Coronary artery (tissue), 2 donors: ENCODE data around the gene AJM1.

ENCODE experiments used
- DNase-seq: peaks from one replicate; pipeline ENCODE4 v3.0.0-alpha.2; 2017; ENCODE audit warnings: low spot score
- H3K27ac ChIP-seq, 2 donors: fragments of 200-600 bp; sonication (generic); one replicate each; pipeline ENCODE4 v1.5.1; 2016 to 2019
- H3K4me3 ChIP-seq: fragments of 200-600 bp; sonication (generic); 2 replicates; pipeline ENCODE4 v1.5.1; 2016; ENCODE audit warnings: mild to moderate bottlenecking, moderate library complexity
- TF ChIP-seq, protein P1 (sequence below): fragments of 200-600 bp; sonication (generic); IDR thresholded peaks from one replicate; pipeline ENCODE4 v1.5.1; 2019; ENCODE audit warnings: antibody characterized with exemption

Gene AJM1

DNA sequence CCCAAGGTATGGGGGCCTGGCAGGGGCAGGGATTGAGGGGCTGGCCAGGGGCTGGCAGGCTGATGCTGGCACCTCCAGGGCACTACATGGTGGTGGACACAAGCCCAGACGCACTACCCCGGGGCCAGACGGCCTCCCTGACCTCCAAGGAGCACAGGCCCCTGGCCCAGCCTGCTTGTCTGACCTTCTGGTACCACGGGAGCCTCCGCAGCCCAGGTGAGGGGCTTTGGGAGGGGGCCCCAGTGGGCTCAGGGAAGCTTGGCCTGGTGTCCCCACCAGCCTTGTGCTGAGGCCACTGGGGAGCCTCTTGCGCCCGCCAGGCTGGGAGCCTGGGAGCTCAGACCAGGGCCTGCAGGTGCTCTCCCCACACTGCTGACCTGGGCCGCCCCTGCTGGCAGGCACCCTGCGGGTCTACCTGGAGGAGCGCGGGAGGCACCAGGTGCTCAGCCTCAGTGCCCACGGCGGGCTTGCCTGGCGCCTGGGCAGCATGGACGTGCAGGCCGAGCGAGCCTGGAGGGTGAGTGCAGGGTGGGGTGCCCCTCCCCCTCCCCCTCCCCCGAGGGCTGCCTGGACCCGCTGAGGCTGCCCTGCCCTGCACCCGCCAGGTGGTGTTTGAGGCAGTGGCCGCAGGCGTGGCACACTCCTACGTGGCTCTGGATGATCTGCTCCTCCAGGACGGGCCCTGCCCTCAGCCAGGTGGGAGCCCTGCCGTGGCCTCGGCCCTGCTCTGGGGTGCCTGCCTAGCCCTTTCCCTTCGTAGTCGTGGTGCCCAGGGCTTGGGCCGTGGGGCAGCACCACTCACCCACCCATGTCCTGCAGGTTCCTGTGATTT, 15.5 kb downstream of the AJM1 start:
- DNase-seq, result peak; percentile 75
- H3K27ac ChIP-seq, result no peak overlapping the region
- H3K4me3 ChIP-seq, result no peak overlapping the region
- TF ChIP-seq, protein P1, sequence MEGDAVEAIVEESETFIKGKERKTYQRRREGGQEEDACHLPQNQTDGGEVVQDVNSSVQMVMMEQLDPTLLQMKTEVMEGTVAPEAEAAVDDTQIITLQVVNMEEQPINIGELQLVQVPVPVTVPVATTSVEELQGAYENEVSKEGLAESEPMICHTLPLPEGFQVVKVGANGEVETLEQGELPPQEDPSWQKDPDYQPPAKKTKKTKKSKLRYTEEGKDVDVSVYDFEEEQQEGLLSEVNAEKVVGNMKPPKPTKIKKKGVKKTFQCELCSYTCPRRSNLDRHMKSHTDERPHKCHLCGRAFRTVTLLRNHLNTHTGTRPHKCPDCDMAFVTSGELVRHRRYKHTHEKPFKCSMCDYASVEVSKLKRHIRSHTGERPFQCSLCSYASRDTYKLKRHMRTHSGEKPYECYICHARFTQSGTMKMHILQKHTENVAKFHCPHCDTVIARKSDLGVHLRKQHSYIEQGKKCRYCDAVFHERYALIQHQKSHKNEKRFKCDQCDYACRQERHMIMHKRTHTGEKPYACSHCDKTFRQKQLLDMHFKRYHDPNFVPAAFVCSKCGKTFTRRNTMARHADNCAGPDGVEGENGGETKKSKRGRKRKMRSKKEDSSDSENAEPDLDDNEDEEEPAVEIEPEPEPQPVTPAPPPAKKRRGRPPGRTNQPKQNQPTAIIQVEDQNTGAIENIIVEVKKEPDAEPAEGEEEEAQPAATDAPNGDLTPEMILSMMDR, result no peak

DNA sequence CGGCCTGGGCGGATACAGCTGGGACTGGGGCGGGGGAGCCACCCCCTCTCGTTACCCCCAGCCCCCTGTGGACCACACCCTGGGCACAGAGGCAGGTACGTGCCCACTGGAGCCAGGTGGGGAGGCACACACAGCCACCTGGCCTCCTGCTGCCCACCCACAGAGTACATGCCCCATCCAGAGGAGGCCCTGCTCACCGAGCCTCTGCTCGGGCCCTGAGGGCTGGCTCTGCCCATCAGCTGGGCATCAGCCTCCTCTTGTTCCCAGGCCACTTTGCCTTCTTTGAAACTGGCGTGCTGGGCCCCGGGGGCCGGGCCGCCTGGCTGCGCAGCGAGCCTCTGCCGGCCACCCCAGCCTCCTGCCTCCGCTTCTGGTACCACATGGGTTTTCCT, 16.2 kb downstream of the AJM1 start:
- peak overlapping the region; percentile 20 to 37 for H3K27ac ChIP-seq
- no peak for DNase-seq
- H3K4me3 ChIP-seq, result no peak overlapping the region
- TF ChIP-seq, protein P1, result no peak

DNA sequence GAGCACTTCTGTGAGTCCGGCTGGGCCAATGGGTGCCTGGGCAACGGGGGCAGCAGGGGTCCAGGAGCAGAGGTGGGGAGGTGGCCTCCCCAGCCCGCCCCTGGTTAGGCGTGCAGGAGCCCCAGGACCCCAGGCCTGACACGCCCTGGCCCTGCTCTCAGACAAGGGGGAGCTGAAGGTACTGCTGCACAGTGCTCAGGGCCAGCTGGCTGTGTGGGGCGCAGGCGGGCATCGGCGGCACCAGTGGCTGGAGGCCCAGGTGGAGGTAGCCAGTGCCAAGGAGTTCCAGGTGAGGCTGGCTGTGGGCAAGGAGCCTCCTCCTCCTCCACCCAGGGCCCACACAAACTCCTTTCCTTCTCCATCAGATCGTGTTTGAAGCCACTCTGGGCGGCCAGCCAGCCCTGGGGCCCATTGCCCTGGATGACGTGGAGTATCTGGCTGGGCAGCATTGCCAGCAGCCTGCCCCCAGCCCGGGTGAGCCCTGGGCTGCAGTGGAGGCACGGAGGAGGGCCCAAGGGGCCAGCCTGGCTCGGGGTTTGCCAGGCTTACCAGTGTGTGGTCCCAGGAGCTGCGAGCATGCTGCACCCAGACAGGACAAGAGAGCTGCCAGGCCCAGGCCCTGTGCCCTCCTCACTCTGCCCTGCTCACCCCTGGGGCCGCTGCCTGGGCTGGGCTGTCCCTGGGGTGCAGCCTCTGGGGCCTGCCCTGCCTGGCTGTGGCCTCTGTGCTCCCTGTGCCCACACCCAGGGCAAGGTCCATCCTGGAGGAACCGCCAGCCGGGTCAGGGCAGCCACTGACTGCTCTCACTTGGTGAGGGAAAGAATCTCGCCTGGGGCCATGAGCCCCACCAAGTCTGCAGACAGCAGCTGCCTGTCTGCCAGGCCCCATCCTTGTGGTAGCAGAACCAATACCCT, 16.8 kb downstream of the AJM1 start:
- H3K27ac ChIP-seq, result peak overlapping the region; percentile 20 to 37

DNA sequence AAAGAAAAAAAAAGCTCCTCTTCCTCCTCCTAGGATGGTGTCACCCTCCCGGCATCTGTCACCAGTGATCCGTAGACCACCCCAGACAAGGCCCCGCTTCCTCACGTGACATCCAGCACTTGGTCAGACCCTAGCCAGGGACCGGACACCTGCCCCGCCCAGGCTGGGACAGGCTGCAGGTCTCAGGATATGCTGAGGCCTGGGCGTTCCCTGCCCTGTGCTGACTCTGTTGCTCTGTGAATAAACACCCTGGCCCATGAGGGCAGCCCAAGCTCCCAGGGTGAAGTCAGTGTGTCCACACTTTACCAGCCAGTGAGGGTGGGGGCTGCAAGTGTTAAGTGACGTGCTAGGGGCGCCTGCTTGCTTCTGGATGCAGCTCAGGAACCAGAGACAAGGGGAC, 18.3 kb downstream of the AJM1 start:
- DNase-seq, result no peak
- Histone ChIP-seq H3K4me3 (no peak overlapping the region), H3K27ac (no peak overlapping the region)
- TF ChIP-seq, protein P1, result no peak

More for the DNA sequence above, 16.8 kb downstream of the AJM1 start:
- TF ChIP-seq, protein P1, result no peak
- H3K4me3 ChIP-seq, result no peak overlapping the region
- DNase-seq, result peak; percentile 74

DNA sequence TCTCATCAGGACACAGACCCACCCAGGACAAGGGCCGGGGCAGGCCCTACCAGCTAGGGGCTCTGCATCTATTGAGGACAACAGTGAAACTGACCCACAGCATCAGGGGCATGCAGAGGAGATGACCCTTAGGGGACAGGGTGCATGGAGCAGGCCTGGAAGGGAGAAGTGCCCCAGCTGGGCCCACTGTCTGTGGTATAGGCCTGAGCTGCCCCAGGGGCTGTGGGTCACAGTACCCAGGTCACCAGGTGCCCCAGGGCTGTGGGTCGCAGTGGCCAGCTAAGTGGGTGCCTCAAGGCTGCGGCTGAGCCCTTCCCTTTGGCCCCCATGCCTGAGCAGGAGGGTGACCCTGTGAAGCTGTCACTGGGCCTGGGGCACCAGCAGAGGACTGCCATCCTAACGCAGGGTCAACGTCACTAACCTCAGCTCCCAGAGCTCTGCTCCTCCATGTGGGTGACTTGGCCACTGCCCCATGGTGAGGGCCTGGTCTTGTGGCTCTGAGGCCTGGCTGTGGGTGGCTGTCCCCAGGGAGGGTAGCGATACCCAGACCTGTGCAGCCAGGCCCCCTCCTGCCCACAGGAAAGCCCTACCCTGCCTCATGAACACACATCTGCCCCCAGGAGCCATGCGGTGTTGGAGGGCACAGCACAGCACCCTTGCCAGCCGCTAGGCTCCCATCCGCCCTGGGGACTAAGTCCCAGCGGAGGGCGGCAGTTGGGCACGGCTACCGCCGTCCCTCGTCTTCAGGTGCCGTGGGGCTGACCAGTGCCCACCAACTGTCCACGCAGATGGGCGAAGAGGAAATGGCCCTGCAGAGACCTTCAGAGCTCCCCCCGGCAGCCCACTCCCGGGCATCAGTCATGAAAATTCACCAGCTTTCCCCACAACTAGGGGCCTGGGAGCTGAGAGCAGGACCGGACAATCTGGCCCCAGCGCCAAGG, 18.9 kb downstream of the AJM1 start:
- DNase-seq, result no peak
- Histone ChIP-seq H3K4me3 (no peak overlapping the region), H3K27ac (no peak overlapping the region)
- TF ChIP-seq, protein P1, result no peak

DNA sequence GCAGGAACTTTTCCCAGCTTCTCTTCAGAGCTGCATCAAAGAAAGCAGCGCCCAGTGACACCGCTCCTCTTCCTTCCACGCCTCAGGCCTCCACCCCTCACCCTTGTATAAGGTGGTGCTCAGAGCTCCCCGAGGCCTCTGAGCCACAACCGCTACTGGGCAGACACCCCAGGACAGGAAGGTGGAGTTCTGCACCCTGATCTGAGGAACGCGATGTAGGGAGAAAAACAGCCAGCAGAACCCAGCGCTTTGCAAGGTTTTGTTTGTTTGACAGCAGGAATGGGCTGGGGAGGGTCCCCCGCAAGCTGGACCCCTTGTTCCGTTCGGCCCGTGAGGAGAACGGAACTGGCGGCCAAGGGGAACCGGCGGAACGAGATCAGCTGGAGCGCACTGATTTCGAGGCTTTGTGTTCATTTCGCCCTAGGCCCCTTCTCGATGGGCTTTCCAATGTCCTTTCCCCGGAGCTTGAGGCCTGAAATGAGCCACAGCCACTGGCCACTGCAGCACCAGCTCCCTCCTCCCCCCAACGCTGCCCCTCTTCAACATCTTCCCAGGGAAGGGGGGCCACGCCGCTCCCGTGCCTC, 19.7 kb downstream of the AJM1 start:
- Histone ChIP-seq H3K4me3 (no peak overlapping the region), H3K27ac (no peak overlapping the region)
- TF ChIP-seq, protein P1, result no peak
- no peak for DNase-seq
